GM12892 (cell line): ENCODE results near the gene MAGI2.

Experiments
- POLR2A ChIP-seq: IDR thresholded peaks from 2 replicates; pipeline ENCODE4 v1.6.1; 2011; ENCODE audit warnings: low read depth, low read length, control low read depth
- POLR2AphosphoS5 ChIP-seq: IDR thresholded peaks from 2 replicates; pipeline ENCODE4 v1.6.1; 2011; ENCODE audit warnings: low read depth, low read length, control low read depth

GRCh38 chr7:79281426-79281825, 172.0 kb downstream of the MAGI2 start:
- TF ChIP-seq POLR2AphosphoS5, result no peak
- TF ChIP-seq POLR2A, result no peak
